ENCODE data around the gene RBFOX2.
"Not testable (repeated sequence)": the region's sequence is repeated elsewhere in the genome, so short reads cannot be mapped to it uniquely, and the experiment has no call there.

RBFOX2 gene

DNA sequence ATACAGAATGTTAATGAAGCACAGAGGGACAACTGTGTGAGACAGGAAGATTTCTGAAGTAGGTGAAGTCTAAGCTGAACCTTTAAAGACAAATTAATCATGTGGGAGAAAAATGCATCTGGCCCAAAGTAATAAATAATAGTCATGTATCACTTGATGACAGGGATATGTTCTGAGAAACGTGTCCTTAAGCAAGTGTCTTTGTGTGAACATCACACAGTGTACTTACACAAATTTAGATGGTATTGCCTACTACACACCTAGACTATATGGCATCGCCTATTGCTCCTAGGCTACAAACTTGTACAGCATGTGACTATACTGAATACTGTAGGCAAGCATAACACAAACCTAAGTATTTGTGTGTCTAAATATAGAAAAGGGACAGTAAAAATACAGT, 198.3 kb downstream of the RBFOX2 start:
- DNase-seq (ENCODE audit: low spot score) = no peak

DNA sequence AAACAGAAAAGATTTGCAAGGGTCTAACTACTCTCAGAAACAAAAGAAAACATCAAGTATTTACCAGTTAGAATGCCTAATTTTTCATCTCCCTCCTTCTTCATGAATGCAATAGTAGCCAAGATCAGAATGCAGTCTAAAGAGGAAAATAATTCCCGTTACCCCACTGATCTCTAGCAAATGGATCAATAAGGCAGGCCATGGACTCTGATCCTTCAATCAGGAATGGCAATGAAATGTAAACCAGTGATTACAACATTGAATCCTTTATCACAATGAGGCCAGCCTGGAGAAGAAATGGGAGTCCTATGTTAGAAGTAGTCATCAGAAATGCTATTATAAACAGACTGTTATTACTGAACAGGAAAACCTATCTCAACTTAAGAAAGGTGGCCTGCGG, 204.4 kb downstream of the RBFOX2 start:
- no peak for DNase-seq (ENCODE audit: low spot score)

DNA sequence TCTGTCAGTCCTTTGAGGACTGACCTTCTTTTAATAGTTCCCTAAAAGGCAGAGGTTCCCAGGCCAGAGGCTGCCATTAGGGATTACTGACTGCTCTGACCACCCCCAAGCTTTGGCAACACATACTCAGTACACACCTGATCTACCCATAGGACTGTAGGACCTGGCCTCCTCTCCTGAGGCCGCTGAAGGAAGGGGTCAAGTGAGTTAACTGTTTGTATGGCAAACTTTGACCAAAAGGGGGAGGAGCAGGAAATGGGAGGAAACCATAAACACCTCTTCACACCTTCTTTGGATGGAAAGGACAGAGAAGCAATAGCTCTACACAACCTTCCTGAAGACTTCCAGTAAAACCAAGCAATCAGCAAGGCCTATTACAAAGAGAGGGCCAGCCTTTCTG, 207.0 kb downstream of the RBFOX2 start:
- no peak for DNase-seq (ENCODE audit: low spot score)

DNA sequence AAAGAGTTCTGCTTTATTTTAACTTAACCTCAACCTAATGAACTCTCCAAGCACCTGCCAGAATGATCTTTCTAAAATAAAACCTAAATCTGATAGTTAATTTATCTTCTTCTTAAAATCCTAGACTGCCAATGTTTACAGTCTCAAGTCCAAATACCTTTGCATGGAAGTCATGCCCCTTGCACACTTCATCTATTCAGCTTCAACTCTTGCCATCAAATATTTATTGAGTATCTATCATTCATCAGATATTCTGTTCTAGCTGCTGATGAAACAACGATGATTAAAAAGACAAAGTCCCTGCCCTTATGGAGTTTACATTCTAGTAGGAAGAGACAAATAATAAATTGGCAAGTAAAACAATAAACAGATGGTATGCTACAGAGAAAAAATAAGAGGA, 209.2 kb downstream of the RBFOX2 start:
- no peak for DNase-seq (ENCODE audit: low spot score)

DNA sequence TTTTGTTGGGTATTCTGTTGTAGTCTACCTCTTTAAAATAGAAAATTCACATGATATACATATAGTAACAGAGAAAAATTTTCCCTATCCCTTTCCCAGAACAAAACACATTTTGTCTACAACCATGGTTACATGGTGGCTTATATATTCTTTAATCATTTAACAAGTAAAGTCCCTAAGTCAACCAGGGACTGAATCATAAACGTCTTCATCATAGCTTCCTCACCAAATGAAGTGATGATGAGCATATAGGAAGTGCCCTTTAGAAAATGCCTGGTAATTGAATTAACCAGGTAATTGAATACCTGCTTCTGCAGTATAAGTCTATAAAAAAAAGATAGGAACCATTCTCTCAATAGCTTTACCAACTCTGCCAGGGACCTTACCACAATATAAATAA, 209.7 kb downstream of the RBFOX2 start:
- DNase-seq (ENCODE audit: low spot score) = no peak

DNA sequence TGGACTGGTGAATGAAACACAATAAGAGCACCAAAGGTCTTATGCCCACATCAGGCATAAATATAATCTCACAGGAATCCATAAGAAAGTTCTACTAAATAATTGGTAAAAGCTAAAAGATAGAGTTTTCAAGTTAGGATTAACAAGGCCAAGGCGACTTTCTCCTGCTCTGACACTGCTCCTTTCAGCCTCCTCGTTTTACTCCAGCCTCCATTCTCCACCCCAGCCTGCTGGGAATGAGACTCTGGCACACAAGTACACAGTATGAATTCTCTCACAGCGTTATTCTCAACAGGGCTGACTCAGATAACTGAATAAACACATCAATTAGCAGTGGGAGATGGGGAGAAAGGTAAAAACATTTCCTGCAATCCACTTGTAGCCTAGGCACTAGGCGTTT, 216.0 kb downstream of the RBFOX2 start:
- DNase-seq (ENCODE audit: low spot score) = no peak

DNA sequence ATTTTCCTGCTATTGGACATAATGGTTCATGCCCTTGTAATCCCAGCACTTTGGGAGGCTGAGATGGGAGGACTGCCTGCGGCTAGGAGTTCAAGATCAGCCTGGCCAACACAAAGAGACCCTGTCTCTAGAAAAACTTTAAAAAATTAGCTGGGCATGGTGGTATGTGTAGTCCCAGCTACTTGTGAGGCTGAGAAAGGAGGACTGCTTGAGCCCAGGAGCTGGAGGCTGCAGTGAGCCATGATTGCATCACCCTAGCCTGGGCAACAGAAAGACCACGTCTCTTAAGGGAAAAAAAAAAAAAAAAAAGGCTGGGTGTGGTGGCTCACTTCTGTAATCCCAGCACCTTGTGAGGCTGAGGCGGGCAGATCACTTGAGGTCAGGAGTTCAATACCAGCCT, 217.0 kb downstream of the RBFOX2 start:
- no peak for DNase-seq (ENCODE audit: low spot score)

DNA sequence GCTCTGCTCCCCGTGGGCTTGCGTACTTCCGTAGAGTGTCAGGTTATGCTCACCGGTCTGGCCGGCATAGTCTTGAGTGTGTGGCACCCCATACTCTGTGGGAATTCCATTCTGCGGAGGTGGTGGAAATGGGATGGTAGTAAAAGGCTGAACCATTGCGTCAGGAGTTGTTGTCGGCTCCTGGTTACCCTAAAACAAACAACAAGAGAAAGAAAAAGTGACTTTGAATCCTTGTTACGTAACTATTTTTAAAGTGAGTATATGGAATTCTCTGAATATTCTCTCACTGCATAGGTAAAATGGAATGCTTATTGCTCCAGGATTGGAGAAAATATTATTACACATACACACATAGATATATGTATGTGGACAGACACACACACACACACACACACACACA, 218.8 kb downstream of the RBFOX2 start:
- DNase-seq (ENCODE audit: low spot score) = no peak

DNA sequence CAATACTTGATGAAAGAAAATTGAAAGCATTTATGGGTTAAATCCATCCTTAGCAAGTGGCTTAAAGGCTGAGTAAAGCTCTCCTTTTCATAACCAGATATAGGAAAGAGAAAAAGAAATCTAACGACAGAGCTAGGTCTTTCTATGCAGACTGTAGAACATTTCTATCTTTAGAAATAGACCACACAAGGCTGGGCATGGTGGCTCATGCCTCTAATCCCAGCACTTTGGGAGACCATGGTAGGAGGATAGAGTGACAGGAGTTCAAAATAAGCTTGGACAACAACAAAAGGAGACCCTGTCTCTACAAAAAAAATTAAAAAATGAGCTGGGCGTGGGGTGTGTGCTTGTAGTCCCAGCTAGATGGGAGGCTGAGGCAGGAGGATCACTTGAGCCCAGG, 220.2 kb downstream of the RBFOX2 start:
- DNase-seq (ENCODE audit: low spot score) = no peak

DNA sequence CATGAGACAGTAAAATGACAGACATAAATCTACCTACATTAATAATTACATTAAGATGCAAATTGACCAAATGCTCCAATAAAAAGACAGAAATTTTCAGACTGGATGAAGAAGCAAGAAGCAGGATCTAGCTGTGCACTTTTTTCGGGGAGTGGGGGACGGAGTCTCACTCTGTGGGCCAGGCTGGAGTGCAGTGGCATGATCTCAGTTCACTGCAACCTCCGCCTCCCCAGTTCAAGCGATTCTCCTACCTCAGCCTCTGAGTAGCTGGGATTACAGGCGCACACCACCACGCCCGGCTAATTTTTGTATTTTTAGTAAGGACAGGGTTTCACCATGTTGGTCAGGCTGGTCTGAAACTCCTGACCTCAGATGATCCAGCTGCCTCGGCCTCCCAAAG, 222.0 kb downstream of the RBFOX2 start:
- not testable (repeated sequence) for DNase-seq (ENCODE audit: low spot score)

DNA sequence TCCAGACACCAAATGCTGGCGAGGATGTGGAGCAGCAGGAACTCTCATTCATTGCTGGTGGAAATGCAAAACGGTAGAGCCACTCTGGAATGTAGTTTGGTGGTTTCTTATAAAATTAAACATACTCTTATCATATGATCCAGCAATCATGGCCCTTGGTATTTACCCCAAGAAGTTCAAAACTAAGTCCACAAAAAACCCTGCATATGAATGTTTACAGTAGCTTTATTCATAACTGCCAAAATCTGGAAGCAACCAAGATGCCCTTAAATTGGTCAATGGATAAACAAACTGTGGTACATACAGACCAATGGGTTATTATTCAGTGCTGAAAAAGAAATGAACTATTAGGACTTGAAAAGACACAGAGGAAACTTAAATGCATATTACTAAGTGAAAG, 223.2 kb downstream of the RBFOX2 start:
- no peak for DNase-seq (ENCODE audit: low spot score)

DNA sequence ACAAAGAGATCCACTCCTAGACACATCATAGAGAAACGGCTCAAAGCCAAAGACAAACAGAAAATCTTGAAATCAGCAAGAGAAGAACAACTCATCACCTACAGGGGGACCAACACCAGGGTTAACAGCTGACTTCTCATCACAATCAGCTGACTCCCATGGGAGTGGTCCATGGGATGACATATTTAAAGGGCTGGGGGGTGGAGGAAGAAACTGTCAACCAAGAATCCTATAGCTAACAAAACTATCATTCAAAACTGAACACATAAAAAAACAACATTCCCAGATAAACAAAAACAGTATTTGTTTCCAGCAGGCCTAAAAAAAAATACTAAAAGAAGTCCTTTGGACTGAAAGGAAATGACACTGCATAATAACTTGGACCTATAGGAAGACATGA, 224.2 kb downstream of the RBFOX2 start:
- no peak for DNase-seq (ENCODE audit: low spot score)

DNA sequence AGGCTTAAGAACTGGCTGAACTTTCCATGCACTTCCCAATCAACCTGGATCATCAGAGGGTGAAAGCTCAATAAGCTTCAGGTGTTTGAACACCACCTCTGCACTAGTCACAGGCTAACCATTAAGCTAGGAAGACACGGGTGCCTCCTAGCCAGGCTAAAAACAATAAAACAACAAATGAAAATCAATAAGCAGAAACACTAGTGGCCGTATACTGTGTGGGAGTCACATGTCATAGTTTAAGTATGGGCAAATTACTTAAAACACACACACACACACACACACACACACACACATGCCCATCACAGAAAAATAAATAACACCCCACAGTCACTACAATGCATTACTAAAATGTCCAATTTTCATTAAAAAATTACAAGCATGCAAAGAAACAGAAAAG, 225.7 kb downstream of the RBFOX2 start:
- no peak for DNase-seq (ENCODE audit: low spot score)

DNA sequence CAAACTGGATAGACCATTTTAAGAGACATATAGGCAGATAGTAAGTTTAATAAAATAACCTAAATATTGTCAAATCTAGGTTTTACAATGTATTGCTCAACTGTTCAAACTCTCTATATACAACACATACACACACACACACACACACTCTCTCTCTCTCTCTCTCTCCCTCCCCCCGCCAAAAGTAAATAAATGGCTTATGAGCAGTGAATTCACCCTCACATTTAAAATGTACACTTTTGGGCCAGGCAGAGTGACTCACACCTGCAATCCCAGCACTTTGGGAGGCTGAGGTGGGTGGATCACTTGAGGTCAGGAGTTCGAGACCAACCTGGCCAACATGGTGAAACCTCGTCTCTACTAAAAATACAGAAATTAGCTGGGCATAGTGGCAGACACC, 227.3 kb downstream of the RBFOX2 start:
- DNase-seq (ENCODE audit: low spot score) = not testable (repeated sequence)

DNA sequence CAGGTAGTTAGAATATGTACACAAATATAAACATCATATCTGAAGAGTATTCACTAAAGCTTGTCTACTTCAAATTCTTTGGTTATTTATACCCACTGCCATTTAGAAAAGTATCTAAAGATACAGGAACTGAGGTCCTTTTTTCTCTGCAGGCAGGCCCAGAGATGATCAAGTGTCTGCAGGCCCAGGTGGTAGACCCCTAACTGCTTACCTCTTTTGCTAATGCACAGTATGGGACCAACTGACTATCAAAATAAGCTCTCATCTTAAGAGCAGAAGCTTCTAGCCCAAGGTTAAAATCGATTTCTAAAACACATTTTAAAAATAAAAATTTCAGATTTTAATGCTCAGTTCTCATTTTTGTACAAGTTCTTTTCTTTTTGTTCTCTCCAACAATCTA, 229.5 kb downstream of the RBFOX2 start:
- DNase-seq (ENCODE audit: low spot score) = no peak

DNA sequence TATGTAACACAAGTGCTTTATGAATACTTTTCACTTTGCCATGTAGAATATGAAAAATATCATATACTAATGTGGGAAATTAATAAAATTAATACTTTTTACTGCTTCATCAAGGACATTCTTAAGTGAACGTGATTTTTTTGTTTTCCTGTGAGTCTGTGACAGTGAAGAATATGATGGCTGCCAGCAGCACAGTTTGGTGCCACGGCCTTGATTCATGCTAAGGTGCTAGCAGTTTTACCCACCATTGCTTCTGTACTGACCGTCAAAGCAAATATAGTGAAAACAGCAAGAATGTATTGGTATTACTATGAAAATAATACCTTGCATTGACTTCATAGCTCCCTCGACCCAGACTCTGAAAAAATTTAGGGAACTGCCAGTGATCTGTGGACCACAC, 231.2 kb downstream of the RBFOX2 start:
- peak; percentile 54 for DNase-seq (ENCODE audit: low spot score)

DNA sequence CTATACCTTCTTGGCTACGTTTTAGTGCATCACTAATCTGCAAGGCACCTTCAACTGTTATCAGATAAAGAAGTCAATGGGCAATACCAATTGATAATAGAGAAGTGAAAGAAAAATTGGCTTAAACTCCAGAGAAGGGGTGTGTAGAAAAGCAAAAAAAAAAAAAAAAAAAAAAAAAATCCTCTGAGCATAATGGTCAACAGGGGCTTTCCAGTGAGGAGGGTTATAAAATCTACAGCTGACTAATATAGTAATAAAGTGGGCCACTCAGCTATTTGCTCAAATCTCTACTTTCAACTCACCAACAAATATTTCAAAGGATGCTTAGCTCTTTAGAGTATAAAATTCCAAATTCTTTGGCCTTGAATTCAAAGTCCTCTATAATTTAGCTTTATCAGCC, 233.1 kb downstream of the RBFOX2 start:
- DNase-seq (ENCODE audit: low spot score) = no peak

DNA sequence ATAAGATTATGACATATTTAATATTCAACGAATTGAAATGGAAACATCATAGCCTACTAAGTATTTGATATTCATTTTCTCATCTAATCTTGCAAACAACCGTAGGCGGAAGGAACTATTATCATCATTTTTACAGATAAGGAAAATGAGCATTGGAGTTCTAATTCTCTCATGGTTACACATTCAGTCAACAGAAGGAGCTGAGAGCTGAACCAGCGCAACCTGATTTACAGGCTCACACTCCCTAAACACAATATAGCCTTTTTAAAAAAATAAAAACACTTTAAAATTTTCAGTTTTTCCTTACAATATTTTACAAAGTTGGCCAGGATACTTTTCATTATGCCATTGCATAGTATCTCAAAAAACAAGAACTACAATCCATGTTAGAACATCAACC, 236.1 kb downstream of the RBFOX2 start:
- DNase-seq (ENCODE audit: low spot score) = no peak

DNA sequence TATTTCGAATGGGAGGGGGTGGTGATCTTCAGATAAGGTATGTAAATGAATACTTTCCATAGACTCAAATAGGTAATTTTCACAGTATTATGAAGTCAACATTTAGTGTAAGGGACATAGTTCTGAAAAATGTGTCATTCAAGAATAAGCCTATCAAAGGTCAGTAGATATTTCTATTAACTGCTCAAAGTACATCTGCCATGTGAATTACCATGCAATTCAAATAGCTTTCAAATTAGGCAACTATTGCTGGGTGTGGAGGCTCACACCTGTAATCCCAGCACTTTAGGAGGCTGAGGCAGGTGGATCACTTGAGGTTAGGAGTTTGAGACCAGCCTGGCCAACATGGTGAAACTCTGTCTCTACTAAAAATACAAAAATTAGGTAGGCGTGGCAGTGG, 236.8 kb downstream of the RBFOX2 start:
- not testable (repeated sequence) for DNase-seq (ENCODE audit: low spot score)

DNA sequence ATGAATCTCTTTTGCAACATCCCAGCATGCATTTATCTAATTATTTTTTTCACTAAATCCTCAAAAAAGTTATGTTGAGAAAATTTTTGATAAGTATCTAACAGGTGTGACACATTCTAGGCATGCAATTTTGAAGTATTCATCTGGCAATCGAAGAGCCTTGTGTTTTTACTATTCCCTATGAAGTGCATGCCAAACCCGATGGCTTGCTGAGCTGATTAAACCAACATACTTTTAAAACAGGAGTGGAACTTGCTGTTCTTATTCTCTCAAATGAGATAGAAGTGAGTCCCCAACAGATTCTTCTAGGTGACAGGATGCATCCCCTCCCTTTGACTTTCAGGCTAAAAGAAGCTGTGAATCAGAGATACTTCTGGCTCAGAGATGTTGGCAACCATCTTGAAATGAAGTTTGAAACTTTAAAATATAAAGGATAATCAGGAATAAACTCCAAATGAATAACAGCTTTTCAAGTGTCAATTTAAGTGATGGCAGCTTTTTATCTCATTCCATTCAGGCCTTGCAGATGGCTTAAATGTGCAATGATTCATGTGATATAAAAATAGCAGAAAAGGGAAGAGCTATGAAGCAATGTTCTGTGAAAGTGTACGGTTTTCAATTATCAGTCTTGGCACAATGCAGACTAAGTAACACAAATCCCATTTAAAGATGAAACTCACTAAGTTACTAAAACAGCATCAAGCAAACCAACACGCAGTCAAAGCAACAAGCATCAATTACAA, 243.3 kb downstream of the RBFOX2 start:
- no peak for DNase-seq (ENCODE audit: low spot score)

DNA sequence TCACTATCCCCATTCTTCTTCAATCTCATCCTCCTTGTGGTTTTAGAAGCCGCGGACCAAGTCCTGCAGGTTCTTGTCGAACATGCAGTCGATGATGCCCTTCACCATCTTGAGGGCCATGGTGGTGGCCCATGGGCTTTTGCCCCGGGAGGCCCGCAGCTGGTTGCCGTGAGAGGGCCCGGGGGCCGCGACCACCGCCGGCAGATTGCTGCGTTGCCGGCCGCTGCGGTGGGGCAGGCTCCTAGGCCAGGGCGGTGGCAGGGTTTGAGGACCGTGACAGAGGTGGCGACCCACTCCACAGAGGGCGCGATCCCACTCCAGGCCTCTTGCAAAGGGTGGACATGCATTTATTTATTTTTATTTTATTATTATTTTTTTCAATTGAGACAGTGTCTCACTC, 244.0 kb downstream of the RBFOX2 start:
- DNase-seq (ENCODE audit: low spot score) = no peak

DNA sequence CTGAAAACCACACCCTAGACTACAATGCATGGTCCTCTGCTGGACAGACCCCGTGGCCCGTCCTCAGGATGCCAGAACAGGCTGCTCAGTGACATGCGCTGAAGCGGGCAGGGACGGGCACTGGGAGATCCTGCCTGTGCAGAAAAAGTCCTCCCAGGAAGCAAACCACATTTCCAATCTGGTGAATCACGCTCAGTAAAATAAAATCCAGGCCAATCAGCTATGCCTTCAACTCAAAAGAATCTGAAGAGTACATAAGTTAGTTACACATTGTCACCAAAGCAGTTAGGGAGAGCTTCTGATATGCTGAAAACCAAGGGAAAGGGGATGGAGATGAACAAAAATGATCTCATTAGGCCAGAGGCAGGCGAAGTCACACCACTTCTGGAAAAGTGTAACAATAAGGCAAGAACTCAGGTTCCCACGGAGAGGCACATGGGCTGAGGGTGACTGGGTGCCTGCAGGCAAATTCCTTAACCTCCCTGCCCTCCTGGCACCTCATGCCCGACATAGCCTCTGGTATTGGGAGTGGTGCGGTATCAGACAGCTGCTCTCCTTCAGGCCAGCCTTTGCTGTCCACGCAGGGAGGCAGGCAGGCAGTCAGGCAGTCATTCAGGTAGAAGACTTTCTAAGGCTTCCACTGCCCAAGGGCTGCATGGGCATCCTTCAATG, 244.5 kb downstream of the RBFOX2 start:
- no peak for DNase-seq (ENCODE audit: low spot score)

DNA sequence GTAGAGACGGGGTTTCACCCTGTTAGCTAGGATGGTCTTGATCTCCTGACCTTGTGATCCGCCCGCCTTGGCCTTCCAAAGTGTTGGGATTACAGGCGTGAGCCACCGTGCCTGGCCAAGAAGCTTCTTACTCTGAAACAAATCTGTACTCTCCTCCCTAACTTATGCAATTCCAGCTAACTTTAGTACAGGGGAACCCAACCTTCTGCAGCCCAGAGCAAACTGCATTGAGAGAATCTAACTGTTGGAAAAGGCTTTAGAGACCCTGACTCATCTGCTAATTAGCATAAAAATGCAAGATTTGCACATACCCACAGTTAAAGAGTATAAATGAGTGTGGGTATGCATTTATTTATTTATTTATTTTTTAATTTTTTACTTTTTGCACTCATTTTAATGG, 246.1 kb downstream of the RBFOX2 start:
- no peak for DNase-seq (ENCODE audit: low spot score)

DNA sequence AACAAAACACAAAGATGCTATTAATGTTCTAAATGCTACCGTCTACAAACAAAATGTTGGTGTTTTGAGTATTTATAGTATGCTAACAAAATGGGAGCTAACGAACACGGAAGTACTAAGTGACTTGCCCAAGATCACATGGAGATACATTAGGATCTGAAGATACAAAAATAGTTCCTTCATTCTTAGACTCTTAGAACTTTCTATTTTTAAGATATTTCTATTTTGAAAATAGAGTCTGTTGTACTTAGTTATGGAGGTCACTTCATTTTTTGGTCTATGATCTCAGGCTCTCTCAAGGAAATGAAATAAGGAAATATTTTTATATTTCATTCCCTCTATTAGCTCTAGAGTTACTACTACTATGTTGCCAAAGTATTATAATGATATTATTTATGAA, 246.7 kb downstream of the RBFOX2 start:
- DNase-seq (ENCODE audit: low spot score) = no peak

Measured in cerebellar cortex (tissue), 1 donor.